ENCODE results near the gene DDX6.
A peak's percentile ranks its signal among the peaks of the same experiment; 100 is the strongest.

Gene DDX6

GRCh38 chr11:118705791-118706545 is 85.0 kb downstream of the DDX6 start:
- H3K27me3 Mint-ChIP-seq = no peaks in the 10 kb centered on the region
- no peaks in the 10 kb centered on the region for H3K9me3 Mint-ChIP-seq
- no peak for ATAC-seq
- DNase-seq = no peak
- H3K4me3 Mint-ChIP-seq = peak overlapping the region; percentile 62 to 63
- H3K4me1 Mint-ChIP-seq = peaks cover 31% of the 10 kb centered on the region
- peak overlapping the region in 1 of 2 donors; percentile 95 for H3K27ac Mint-ChIP-seq

GRCh38 chr11:118705111-118705741 is 85.7 kb downstream of the DDX6 start:
- peak overlapping the region in 1 of 2 donors; percentile 69 for H3K27ac Mint-ChIP-seq
- peak; percentile 91 for ATAC-seq

GRCh38 chr11:118703563-118704106 is 87.3 kb downstream of the DDX6 start:
- Mint-ChIP-seq H3K4me1 (peaks cover 44% of the 10 kb centered on the region), H3K27ac (peak overlapping the region in 1 of 2 donors; percentile 83), H3K27me3 (no peaks in the 10 kb centered on the region), H3K9me3 (peaks cover 0 to 6% of the 10 kb centered on the region in 2 donors), H3K4me3 (no peak overlapping the region)
- DNase-seq (no peak), ATAC-seq (no peak)

More at GRCh38 chr11:118705111-118705741, 85.7 kb downstream of the DDX6 start:
- H3K27me3 Mint-ChIP-seq = no peaks in the 10 kb centered on the region
- peaks cover 31% of the 10 kb centered on the region for H3K4me1 Mint-ChIP-seq
- peak in 1 of 2 donors; percentile 46 for DNase-seq
- H3K4me3 Mint-ChIP-seq = peak overlapping the region; percentile 62 to 68
- no peaks in the 10 kb centered on the region for H3K9me3 Mint-ChIP-seq

- ATAC-seq = peak; percentile 34
- peaks cover 0 to 6% of the 10 kb centered on the region in 2 donors for H3K9me3 Mint-ChIP-seq
- peak overlapping the region; percentile 27 to 61 for H3K27ac Mint-ChIP-seq
- DNase-seq = no peak
- H3K4me3 Mint-ChIP-seq = peak overlapping the region in 1 of 2 donors; percentile 49
- no peaks in the 10 kb centered on the region for H3K27me3 Mint-ChIP-seq
- peaks cover 64% of the 10 kb centered on the region for H3K4me1 Mint-ChIP-seq
Measured at GRCh38 chr11:118699506-118700220, 91.3 kb downstream of the DDX6 start.

Measured in stimulated activated naive CD8-positive, alpha-beta T cell treated with anti-CD3 and anti-CD28 coated beads, Interleukin-15, amount 100 ng/mL, for 72 hours (primary cell).